Lung (tissue), 12 donors: ENCODE results near the gene FRMD4A. TPM values are rescaled to one million over a fixed set of nuclear protein-coding genes. Genes with fewer than 3 reads are reported as not detected.

Experiments used
- ATAC-seq: fragments of 200-7000 bp; cut with Tn5 transposase; one replicate; pipeline ENCODE4 v1.9.1; 2020; ENCODE audit warnings: moderate number of reproducible peaks; ENCODE audit not compliant: insufficient read depth, low FRiP score
- DNase-seq, 3 donors: peaks; one replicate each; pipeline ENCODE4 v3.0.0-alpha.2; 2013 to 2017
- H3K27ac ChIP-seq, 2 donors: one replicate each; pipeline ENCODE4 v1.5.1; 2013; ENCODE audit warnings: mild to moderate bottlenecking in 2 of 2, moderate library complexity in 2 of 2, control low read depth in 1 of 2, inconsistent platforms in 1 of 2, low read depth in 1 of 2, low read length in 1 of 2
- H3K27me3 ChIP-seq, 3 donors: one replicate each; pipeline ENCODE4 v1.5.1; 2013; ENCODE audit warnings: low read length in 2 of 3; ENCODE audit not compliant: control insufficient read depth in 3 of 3, insufficient read depth in 3 of 3
- H3K36me3 ChIP-seq, 4 donors: one replicate each; pipeline ENCODE4 v1.5.1; 2013; ENCODE audit warnings: low read length in 4 of 4, mild to moderate bottlenecking in 1 of 4, moderate library complexity in 1 of 4; ENCODE audit not compliant: control insufficient read depth in 4 of 4, insufficient read depth in 4 of 4
- H3K4me1 ChIP-seq, 5 donors: one replicate each; pipeline ENCODE4 v1.5.1; 2013; ENCODE audit warnings: low read length in 5 of 5, mild to moderate bottlenecking in 2 of 5, moderate library complexity in 1 of 5; ENCODE audit not compliant: control insufficient read depth in 5 of 5, insufficient read depth in 5 of 5
- H3K4me3 ChIP-seq: one replicate; pipeline ENCODE4 v1.5.1; 2013; ENCODE audit warnings: mild to moderate bottlenecking, control low read depth, moderate library complexity
- H3K9ac ChIP-seq, 2 donors: one replicate each; pipeline ENCODE4 v1.5.1; 2013; ENCODE audit warnings: low read length in 2 of 2, control low read depth in 1 of 2; ENCODE audit not compliant: insufficient read depth in 1 of 2
- H3K9me3 ChIP-seq, 4 donors: one replicate each; pipeline ENCODE4 v1.5.1; 2013; ENCODE audit warnings: low read length in 3 of 4, mild to moderate bottlenecking in 1 of 4, moderate library complexity in 1 of 4; ENCODE audit not compliant: control insufficient read depth in 4 of 4, insufficient read depth in 3 of 4
- WGBS, 2 donors: extraction: QIAGEN DNeasy Blood & Tissue Kit; methylation state at CpG; one replicate each; pipeline ENCODE4 v1.1.7; 2013; 5-methylcytosine and 5-hydroxymethylcytosine counted together
- polyA plus RNA-seq, 2 donors: library from polyadenylated mRNA; stranded (reverse); fragments of 200-250 nt; gene quantifications; one replicate each; pipeline ENCODE4 v1.2.1, GENCODE V29; 2013
- total RNA-seq, 2 donors: library from RNA; depleted of rRNA in 1 of 2; stranded (reverse); fragments of >200 nt in 1 of 2; gene quantifications; one replicate each; pipeline ENCODE4 v1.2.1, GENCODE V29; 2014 to 2021
- TF ChIP-seq, protein P1 (sequence below): IDR thresholded peaks from 2 replicates; pipeline ENCODE4 v1.5.1; 2012; ENCODE audit warnings: mild to moderate bottlenecking; ENCODE audit errors: control extremely low read depth, extremely low read depth
- donor health status: control.
- donor health status: control.
- donor health status: Bipolar disorder and iron deficiency.
- donor health status: healthy.
- donor health status: DM: yes; HTN: yes; CAD: no.

FRMD4A gene
- total and polyA plus RNA-seq, 4 donors, result 12.0 to 64.5 (median 29.3) TPM

DNA sequence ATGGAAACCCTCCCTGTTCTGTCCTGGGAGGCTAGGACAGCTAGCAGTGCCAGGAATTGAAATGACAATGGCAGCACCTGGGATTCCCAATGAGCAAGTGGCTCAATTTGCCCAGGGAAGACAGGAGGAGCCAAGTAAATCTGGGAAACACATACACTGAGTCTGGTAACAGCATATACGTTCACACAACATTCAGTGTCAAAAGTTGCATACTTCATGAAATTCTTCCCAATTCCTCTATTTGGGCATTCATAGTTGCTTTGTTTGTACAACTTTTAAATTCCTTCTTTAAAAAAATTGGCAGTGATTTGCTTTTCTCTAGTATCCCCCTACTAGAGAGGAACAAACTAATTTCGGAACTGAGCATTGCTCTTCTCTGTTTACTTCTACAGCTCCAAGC, 2.9 kb upstream of the FRMD4A start:
- TF ChIP-seq, protein P1, sequence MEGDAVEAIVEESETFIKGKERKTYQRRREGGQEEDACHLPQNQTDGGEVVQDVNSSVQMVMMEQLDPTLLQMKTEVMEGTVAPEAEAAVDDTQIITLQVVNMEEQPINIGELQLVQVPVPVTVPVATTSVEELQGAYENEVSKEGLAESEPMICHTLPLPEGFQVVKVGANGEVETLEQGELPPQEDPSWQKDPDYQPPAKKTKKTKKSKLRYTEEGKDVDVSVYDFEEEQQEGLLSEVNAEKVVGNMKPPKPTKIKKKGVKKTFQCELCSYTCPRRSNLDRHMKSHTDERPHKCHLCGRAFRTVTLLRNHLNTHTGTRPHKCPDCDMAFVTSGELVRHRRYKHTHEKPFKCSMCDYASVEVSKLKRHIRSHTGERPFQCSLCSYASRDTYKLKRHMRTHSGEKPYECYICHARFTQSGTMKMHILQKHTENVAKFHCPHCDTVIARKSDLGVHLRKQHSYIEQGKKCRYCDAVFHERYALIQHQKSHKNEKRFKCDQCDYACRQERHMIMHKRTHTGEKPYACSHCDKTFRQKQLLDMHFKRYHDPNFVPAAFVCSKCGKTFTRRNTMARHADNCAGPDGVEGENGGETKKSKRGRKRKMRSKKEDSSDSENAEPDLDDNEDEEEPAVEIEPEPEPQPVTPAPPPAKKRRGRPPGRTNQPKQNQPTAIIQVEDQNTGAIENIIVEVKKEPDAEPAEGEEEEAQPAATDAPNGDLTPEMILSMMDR, result no peak
- DNase-seq (peak in 2 of 3 donors; percentile 83 to 88), ATAC-seq (no peak)
- H3K36me3 ChIP-seq, result no peaks in the 10 kb centered on the region
- peaks cover 0 to 39% (median 16%) of the 10 kb centered on the region in 5 donors for H3K4me1 ChIP-seq
- 78 to 82% methylated on average over 2 of the region's 2 CpGs for WGBS, 2 donors
- H3K4me3 ChIP-seq, result no peak overlapping the region
- peaks cover 0 to 3% (median 0%) of the 10 kb centered on the region in 4 donors for H3K9me3 ChIP-seq
- H3K9ac ChIP-seq, result no peak overlapping the region
- H3K27ac ChIP-seq, result no peak overlapping the region
- peaks cover 0 to 15% (median 7%) of the 10 kb centered on the region in 3 donors for H3K27me3 ChIP-seq

DNA sequence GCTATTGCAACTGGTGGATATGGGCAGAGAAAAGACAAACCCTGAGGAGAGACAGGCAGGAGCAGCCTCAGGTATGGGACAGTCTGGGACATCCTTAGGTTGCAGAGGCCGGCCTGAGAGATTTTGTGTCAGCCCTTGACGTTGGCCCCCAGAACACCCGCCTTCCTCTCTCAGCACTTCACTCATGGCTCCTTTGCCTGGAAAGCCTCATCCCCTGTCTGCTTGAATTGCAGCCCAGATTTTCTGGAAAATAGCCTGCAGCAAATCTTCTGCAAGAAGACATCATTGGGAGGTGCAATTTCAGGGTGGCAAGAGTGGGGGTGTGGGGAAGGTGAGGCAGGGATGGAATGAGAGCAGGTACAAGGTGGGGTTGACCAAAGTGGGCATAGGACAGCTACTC, 2.2 kb upstream of the FRMD4A start:
- WGBS, 2 donors, result 78 to 84% methylated on average over 3 of the region's 3 CpGs
- Histone ChIP-seq H3K36me3 (no peaks in the 10 kb centered on the region), H3K4me3 (no peak overlapping the region), H3K4me1 (peaks cover 0 to 39% (median 16%) of the 10 kb centered on the region in 5 donors), H3K9ac (no peak overlapping the region), H3K9me3 (peaks cover 0 to 3% (median 0%) of the 10 kb centered on the region in 4 donors), H3K27ac (no peak overlapping the region), H3K27me3 (peaks cover 0 to 22% (median 7%) of the 10 kb centered on the region in 3 donors)
- TF ChIP-seq, protein P1, result no peak
- DNase-seq, result peak in 1 of 3 donors; percentile 59
- no peak for ATAC-seq

DNA sequence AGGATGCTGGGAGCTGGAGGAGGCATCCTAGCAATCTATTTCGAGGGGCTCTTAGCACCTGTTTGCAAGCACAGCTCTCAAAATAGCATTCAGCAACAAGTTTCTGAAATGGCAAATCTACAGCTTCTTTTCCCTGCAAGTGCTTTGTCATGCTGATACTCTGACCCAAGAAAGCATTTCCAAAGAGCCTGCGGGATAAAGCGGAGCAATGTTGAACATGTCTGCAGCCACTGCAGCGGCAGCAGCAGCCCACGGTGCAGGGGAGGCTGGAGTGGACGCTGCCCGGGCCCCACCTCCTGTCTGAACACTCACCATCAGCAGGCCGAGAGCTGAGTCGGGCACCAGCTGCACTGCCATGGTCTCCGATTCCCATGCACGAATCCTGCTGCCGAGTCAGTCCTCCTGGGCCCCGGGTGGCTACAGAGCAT, 964 bp downstream of the FRMD4A start:
- no peak for DNase-seq
- Histone ChIP-seq H3K27me3 (peaks cover 0 to 23% (median 7%) of the 10 kb centered on the region in 3 donors), H3K4me3 (no peak overlapping the region), H3K36me3 (no peaks in the 10 kb centered on the region), H3K9ac (no peak overlapping the region), H3K9me3 (peaks cover 0 to 3% (median 0%) of the 10 kb centered on the region in 4 donors), H3K4me1 (peaks cover 0 to 26% (median 11%) of the 10 kb centered on the region in 5 donors), H3K27ac (no peak overlapping the region)
- WGBS, 2 donors, result 55 to 69% methylated on average over 13 of the region's 13 CpGs
- no peak for ATAC-seq
- TF ChIP-seq, protein P1, result no peak
